ENCODE data around the gene RNF13.

Gene RNF13

GRCh38 chr3:149860881-149861280 lies 47.9 kb downstream of the RNF13 start:
- DNase-seq (ENCODE audit: low spot score), result no peak
- in situ Hi-C loops (cut with MboI; ENCODE audit: low pct_unique_long_range_greater_than_20kb, low sequenced_read_pairs, unreplicated experiment), result no loop called here
- no peak for TF ChIP-seq CTCF (IDR thresholded peaks at IDR 0.05; ENCODE audit: extremely low read depth, insufficient read depth, missing control alignments)

- TF ChIP-seq CTCF (IDR thresholded peaks at IDR 0.05; ENCODE audit: extremely low read depth, insufficient read depth, missing control alignments), result no peak
- in situ Hi-C loops (cut with MboI; ENCODE audit: low pct_unique_long_range_greater_than_20kb, low sequenced_read_pairs, unreplicated experiment), result no loop called here
- DNase-seq (ENCODE audit: low spot score), result no peak
These were observed 54.5 kb downstream of the RNF13 start for GRCh38 chr3:149867563-149867962.

- TF ChIP-seq CTCF (IDR thresholded peaks at IDR 0.05; ENCODE audit: extremely low read depth, insufficient read depth, missing control alignments), result no peak
- no peak for DNase-seq (ENCODE audit: low spot score)
- in situ Hi-C loops (cut with MboI; ENCODE audit: low pct_unique_long_range_greater_than_20kb, low sequenced_read_pairs, unreplicated experiment), result no loop called here
These were observed 58.8 kb downstream of the RNF13 start for GRCh38 chr3:149871855-149872254.

GRCh38 chr3:149872589-149872988 lies 59.6 kb downstream of the RNF13 start:
- in situ Hi-C loops (cut with MboI; ENCODE audit: low pct_unique_long_range_greater_than_20kb, low sequenced_read_pairs, unreplicated experiment), result no loop called here
- no peak for TF ChIP-seq CTCF (IDR thresholded peaks at IDR 0.05; ENCODE audit: extremely low read depth, insufficient read depth, missing control alignments)
- no peak for DNase-seq (ENCODE audit: low spot score)

- DNase-seq (ENCODE audit: low spot score), result no peak
- no peak for TF ChIP-seq CTCF (IDR thresholded peaks at IDR 0.05; ENCODE audit: extremely low read depth, insufficient read depth, missing control alignments)
- in situ Hi-C loops (cut with MboI; ENCODE audit: low pct_unique_long_range_greater_than_20kb, low sequenced_read_pairs, unreplicated experiment), result no loop called here
These were observed 64.7 kb downstream of the RNF13 start for GRCh38 chr3:149877668-149878067.

- in situ Hi-C loops (cut with MboI; ENCODE audit: low pct_unique_long_range_greater_than_20kb, low sequenced_read_pairs, unreplicated experiment), result no loop called here
- TF ChIP-seq CTCF (IDR thresholded peaks at IDR 0.05; ENCODE audit: extremely low read depth, insufficient read depth, missing control alignments), result no peak
- DNase-seq (ENCODE audit: low spot score), result no peak
These were observed 66.9 kb downstream of the RNF13 start for GRCh38 chr3:149879872-149880271.

- in situ Hi-C loops (cut with MboI; ENCODE audit: low pct_unique_long_range_greater_than_20kb, low sequenced_read_pairs, unreplicated experiment), result no loop called here
- no peak for DNase-seq (ENCODE audit: low spot score)
- no peak for TF ChIP-seq CTCF (IDR thresholded peaks at IDR 0.05; ENCODE audit: extremely low read depth, insufficient read depth, missing control alignments)
These were observed 68.9 kb downstream of the RNF13 start for GRCh38 chr3:149881879-149882278.
